CD4-positive, alpha-beta memory T cell (primary cell): ENCODE results near the gene ETV5. TPM values are rescaled to one million over a fixed set of nuclear protein-coding genes. Genes with fewer than 3 reads are reported as not detected.

Source experiments
- CTCF ChIA-PET: fragments of 350-600 bp; sonication (Branson Sonifier 250); formaldehyde crosslinking; loops from one replicate; lab custom pipeline; 2021; ENCODE audit warnings: inconsistent platforms; ENCODE audit not compliant: partially characterized antibody; lab: Charles Lee
- POLR2A ChIA-PET: fragments of 350-600 bp; sonication (Branson Sonifier 250); formaldehyde crosslinking; loops from one replicate; lab custom pipeline; 2021; ENCODE audit not compliant: partially characterized antibody; lab: Charles Lee
- DNase-seq, 5 donors: peaks; one replicate each; pipeline versions ENCODE4 v3.0.0 to v3.0.0-alpha.2; 2020 to 2022; ENCODE audit warnings: mixed read lengths in 1 of 5
- H3K27ac ChIP-seq: one replicate; pipeline ENCODE4 v1.7.0; 2013; ENCODE audit warnings: low read depth, low read length
- H3K27me3 ChIP-seq: 2 replicates; pipeline ENCODE4 v1.7.0; 2013; ENCODE audit warnings: mild to moderate bottlenecking, low read length, moderate library complexity; ENCODE audit not compliant: insufficient read depth
- H3K36me3 ChIP-seq: 2 replicates; pipeline ENCODE4 v1.7.0; 2013; ENCODE audit warnings: mild to moderate bottlenecking, low read length, moderate library complexity; ENCODE audit not compliant: insufficient read depth
- H3K4me1 ChIP-seq: 2 replicates; pipeline ENCODE4 v1.7.0; 2013; ENCODE audit warnings: mild to moderate bottlenecking, low read length, moderate library complexity; ENCODE audit not compliant: insufficient read depth
- H3K4me3 ChIP-seq, 2 donors: one replicate each; pipeline ENCODE4 v1.7.0; 2013; ENCODE audit warnings: low read length in 2 of 2, mild to moderate bottlenecking in 1 of 2
- H3K9me3 ChIP-seq, 2 donors: one replicate each; pipeline ENCODE4 v1.7.0; 2013; ENCODE audit warnings: low read length in 2 of 2, control low read depth in 1 of 2; ENCODE audit not compliant: control insufficient read depth in 1 of 2
- H3K27ac Mint-ChIP-seq, 7 donors: one replicate each; pipeline ENCODE4 v1.8.0; 2020 to 2021; ENCODE audit warnings: mixed read lengths in 7 of 7, mild to moderate bottlenecking in 6 of 7, inconsistent platforms in 3 of 7, moderate library complexity in 3 of 7
- H3K27me3 Mint-ChIP-seq, 2 donors: one replicate each; pipeline ENCODE4 v1.8.0; 2020 to 2021; ENCODE audit warnings: mixed read lengths in 2 of 2
- H3K36me3 Mint-ChIP-seq, 2 donors: one replicate each; pipeline ENCODE4 v1.8.0; 2020 to 2021; ENCODE audit warnings: mixed read lengths in 2 of 2, inconsistent platforms in 1 of 2, mild to moderate bottlenecking in 1 of 2
- H3K4me1 Mint-ChIP-seq, 4 donors: one replicate each; pipeline ENCODE4 v1.8.0; 2020 to 2021; ENCODE audit warnings: mixed read lengths in 4 of 4, mild to moderate bottlenecking in 1 of 4
- H3K4me3 Mint-ChIP-seq, 8 donors: one replicate each; pipeline ENCODE4 v1.8.0; 2020 to 2021; ENCODE audit warnings: mixed read lengths in 8 of 8, mild to moderate bottlenecking in 7 of 8, moderate library complexity in 6 of 8, inconsistent platforms in 3 of 8
- H3K9me3 Mint-ChIP-seq, 8 donors: one replicate each; pipeline ENCODE4 v1.8.0; 2020 to 2021; ENCODE audit warnings: mixed read lengths in 8 of 8, mild to moderate bottlenecking in 5 of 8, inconsistent platforms in 3 of 8, moderate library complexity in 1 of 8
- intact Hi-C: fragments of 100-400 bp; cut with micrococcal nuclease; formaldehyde crosslinking; loops from one replicate; pipeline ENCODE4 v1.15.1; 2023
- polyA plus RNA-seq, 2 donors: library from polyadenylated mRNA; unstranded; fragments of 300-500 nt; fragmentation: Illumina TruSeq; gene quantifications; one replicate each; pipeline ENCODE4 v1.2.3, GENCODE V29; 2021
- total RNA-seq, 2 experiments: library from RNA; stranded (reverse); gene quantifications; one replicate each; pipeline ENCODE4 v1.2.3, GENCODE V29; 2021

Gene ETV5
- total and polyA plus RNA-seq, 4 experiments from 2014 or later: 0.81 to 1.1 TPM; not detected in 2

DNA sequence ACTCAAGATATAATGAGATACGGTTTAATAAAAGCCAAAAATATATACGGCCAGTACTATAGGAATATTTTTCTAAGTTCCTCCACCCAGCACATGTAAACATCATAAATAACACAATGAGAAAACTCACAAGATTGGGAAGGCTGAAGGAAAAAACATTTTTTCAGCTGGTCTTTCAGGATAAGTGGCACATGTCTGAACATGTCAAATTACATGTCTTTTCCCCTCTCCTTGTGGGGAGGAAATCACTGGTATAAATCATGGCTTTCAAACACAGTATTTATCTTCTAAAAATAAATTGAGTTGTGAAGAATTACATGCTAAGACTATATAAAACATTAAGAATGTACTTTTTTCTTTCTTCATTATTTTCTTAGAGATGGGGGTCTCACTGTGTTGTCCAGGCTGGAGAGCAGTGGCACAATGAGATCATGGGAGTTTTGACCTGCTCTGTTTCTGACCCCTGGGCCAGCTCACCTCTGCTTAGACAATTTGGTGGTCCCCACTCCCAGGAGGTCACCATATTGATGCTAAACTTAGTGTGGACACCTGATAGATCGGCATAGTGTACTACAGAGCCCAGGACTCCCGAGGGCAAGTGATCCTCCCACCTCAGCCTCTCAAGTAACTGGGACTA lies 32.8 kb downstream of the ETV5 start:
- Histone ChIP-seq H3K36me3 (no peaks in the 10 kb centered on the region), H3K27me3 (no peaks in the 10 kb centered on the region), H3K4me3 (no peak overlapping the region), H3K4me1 (no peaks in the 10 kb centered on the region), H3K9me3 (no peaks in the 10 kb centered on the region), H3K27ac (no peak overlapping the region)
- Mint-ChIP-seq H3K27me3 (peaks cover 6 to 32% of the 10 kb centered on the region in 2 donors), H3K4me3 (no peak overlapping the region), H3K36me3 (no peaks in the 10 kb centered on the region), H3K27ac (no peak overlapping the region), H3K9me3 (peaks cover 0 to 13% (median 5%) of the 10 kb centered on the region in 8 donors), H3K4me1 (no peaks in the 10 kb centered on the region)
- no peak for DNase-seq
- intact Hi-C loops: no loop called here
- CTCF ChIA-PET: interaction anchor here (1.0 kb wide), 1 partner anchor 464 kb away, joined by 3 read pairs; no protein-coding TSS in a partner anchor
- POLR2A ChIA-PET: no interaction called here

DNA sequence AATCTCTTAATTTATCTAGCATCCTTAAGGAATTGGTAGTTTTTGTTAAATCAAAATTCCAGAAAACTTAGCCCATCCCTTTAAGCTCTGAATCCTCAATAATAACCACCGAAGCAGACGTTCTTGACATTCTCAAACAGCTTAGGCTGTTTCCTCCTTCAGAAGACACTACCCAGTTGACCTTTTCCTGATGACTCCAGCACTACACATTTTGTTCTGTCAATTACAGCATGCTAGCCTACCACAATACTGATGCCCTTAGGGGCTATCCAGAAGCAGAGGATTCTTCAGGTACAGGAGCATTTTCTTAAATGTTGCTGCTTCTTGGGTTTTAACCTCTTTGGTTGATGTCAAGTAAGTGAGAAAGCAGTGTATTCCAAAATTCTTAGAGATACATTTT lies 33.4 kb downstream of the ETV5 start:
- intact Hi-C loops: no loop called here
- CTCF ChIA-PET: interaction anchor here (1.0 to 1.1 kb wide), 2 partner anchors 465 to 541 kb away, joined by 3 read pairs; no protein-coding TSS in a partner anchor
- Histone ChIP-seq H3K9me3 (no peaks in the 10 kb centered on the region), H3K27me3 (no peaks in the 10 kb centered on the region), H3K4me1 (no peaks in the 10 kb centered on the region), H3K36me3 (no peaks in the 10 kb centered on the region), H3K4me3 (no peak overlapping the region), H3K27ac (no peak overlapping the region)
- H3K27ac Mint-ChIP-seq: no peak overlapping the region
- H3K4me1 Mint-ChIP-seq: no peaks in the 10 kb centered on the region
- peaks cover 6 to 31% of the 10 kb centered on the region in 2 donors for H3K27me3 Mint-ChIP-seq
- H3K36me3 Mint-ChIP-seq: no peaks in the 10 kb centered on the region
- H3K4me3 Mint-ChIP-seq: no peak overlapping the region
- POLR2A ChIA-PET: no interaction called here
- DNase-seq: no peak
- H3K9me3 Mint-ChIP-seq: peaks cover 0 to 13% (median 5%) of the 10 kb centered on the region in 8 donors

DNA sequence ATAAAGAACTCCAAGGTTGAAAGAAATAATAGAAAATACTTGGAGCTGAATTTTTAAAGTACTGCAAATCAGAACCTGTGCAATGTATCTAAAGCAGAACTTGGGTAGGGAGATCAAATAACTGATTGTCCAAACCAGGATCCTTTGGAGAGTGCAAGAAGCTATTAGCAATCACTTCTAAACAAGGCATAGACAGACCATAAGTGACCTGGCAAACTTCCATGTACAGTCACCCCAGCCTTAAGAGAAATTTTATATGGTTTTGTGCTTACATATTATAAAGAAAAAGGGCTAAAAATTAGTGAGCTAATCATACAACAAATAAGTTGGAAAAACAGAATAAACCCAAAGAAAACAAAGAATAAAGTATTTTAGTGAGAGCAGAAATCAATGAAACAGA lies 35.2 kb downstream of the ETV5 start:
- H3K36me3 Mint-ChIP-seq: no peaks in the 10 kb centered on the region
- no peak overlapping the region for H3K4me3 Mint-ChIP-seq
- H3K4me3 ChIP-seq: no peak overlapping the region
- peaks cover 0 to 13% (median 5%) of the 10 kb centered on the region in 8 donors for H3K9me3 Mint-ChIP-seq
- H3K27ac Mint-ChIP-seq: no peak overlapping the region
- no peak for DNase-seq
- H3K27me3 Mint-ChIP-seq: peaks cover 6 to 24% of the 10 kb centered on the region in 2 donors
- intact Hi-C loops: no loop called here
- H3K27me3 ChIP-seq: no peaks in the 10 kb centered on the region
- ChIA-PET CTCF (interaction anchor here (1.2 kb wide), 1 partner anchor 8 kb away, joined by 3 read pairs; no protein-coding TSS in a partner anchor), POLR2A (no interaction called here)
- H3K4me1 ChIP-seq: no peaks in the 10 kb centered on the region
- no peaks in the 10 kb centered on the region for H3K9me3 ChIP-seq
- no peaks in the 10 kb centered on the region for H3K4me1 Mint-ChIP-seq
- H3K36me3 ChIP-seq: no peaks in the 10 kb centered on the region
- H3K27ac ChIP-seq: no peak overlapping the region

DNA sequence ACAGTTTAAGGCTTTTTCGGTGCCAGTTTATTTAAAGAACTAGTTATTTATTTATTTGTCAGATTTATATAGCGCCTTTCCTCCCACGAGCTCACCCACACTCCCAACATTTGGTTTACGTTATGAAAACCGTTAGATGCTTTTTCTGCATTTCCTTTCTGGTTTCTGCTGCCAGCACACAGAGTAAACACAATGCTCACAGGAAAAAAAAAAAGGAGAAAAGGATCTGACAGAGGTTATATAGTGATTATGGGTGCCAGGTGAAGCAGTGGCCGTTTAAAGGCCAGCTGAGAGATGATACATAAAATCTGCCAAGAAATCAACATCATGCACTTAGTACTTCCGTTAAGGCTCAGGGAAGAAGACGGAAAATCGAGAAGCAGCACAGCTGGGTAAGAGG lies 37.9 kb downstream of the ETV5 start:
- H3K36me3 Mint-ChIP-seq: no peaks in the 10 kb centered on the region
- no peak for DNase-seq
- peaks cover 2 to 7% (median 5%) of the 10 kb centered on the region in 4 donors for H3K4me1 Mint-ChIP-seq
- intact Hi-C loops: no loop called here
- H3K27me3 Mint-ChIP-seq: peaks cover 6 to 24% of the 10 kb centered on the region in 2 donors
- H3K9me3 ChIP-seq: no peaks in the 10 kb centered on the region
- H3K27ac ChIP-seq: no peak overlapping the region
- peaks cover 0 to 13% (median 5%) of the 10 kb centered on the region in 8 donors for H3K9me3 Mint-ChIP-seq
- no peak overlapping the region for H3K4me3 Mint-ChIP-seq
- H3K36me3 ChIP-seq: no peaks in the 10 kb centered on the region
- H3K4me1 ChIP-seq: no peaks in the 10 kb centered on the region
- no peak overlapping the region for H3K4me3 ChIP-seq
- POLR2A ChIA-PET: no interaction called here
- CTCF ChIA-PET: no interaction called here
- H3K27ac Mint-ChIP-seq: no peak overlapping the region
- H3K27me3 ChIP-seq: no peaks in the 10 kb centered on the region

DNA sequence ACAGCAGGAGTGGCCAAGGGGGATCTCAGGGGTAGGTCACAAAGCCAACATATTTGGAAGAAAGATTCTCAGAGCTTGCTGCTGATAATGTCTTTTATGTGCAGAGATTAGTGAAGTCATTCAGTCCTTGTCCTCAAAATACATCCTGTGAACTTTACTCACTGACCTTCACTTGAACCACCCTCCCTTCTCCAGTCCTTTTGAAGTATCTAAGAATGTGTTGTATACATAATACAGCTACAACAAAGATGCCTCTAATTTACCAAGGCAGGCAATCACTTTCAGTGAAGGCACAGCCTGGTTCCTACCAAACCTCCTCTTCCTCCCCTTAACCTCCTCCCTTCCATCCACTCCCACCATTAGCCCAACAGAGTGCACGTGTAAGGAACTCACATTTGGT lies 38.3 kb downstream of the ETV5 start:
- DNase-seq: no peak
- H3K4me3 Mint-ChIP-seq: no peak overlapping the region
- no peak overlapping the region for H3K27ac Mint-ChIP-seq
- intact Hi-C loops: no loop called here
- H3K9me3 ChIP-seq: no peaks in the 10 kb centered on the region
- POLR2A ChIA-PET: no interaction called here
- no peaks in the 10 kb centered on the region for H3K4me1 ChIP-seq
- no peaks in the 10 kb centered on the region for H3K36me3 Mint-ChIP-seq
- H3K27ac ChIP-seq: no peak overlapping the region
- peaks cover 6 to 24% of the 10 kb centered on the region in 2 donors for H3K27me3 Mint-ChIP-seq
- H3K9me3 Mint-ChIP-seq: peaks cover 0 to 13% (median 5%) of the 10 kb centered on the region in 8 donors
- peaks cover 2 to 7% (median 5%) of the 10 kb centered on the region in 4 donors for H3K4me1 Mint-ChIP-seq
- no peak overlapping the region for H3K4me3 ChIP-seq
- CTCF ChIA-PET: no interaction called here
- no peaks in the 10 kb centered on the region for H3K27me3 ChIP-seq
- no peaks in the 10 kb centered on the region for H3K36me3 ChIP-seq

DNA sequence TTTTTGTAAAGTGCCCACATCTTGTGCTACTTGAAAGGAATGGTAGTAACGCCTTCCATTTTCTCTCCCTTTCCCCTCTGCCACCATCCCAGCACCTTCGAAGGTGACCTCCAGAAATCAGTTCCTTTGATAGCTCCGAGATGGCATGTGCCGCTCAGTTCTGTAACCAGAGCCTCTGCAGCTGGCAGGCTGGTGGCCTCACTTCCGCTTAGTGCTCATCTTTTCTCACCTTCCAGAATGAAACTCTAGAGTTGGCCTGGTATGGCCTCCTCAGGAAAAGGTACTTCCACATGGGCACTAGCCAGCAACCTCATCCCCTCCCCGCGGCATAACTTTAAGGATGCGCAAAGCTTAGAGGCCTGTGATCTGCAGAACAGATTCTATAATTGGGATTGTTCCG lies 38.8 kb downstream of the ETV5 start:
- Mint-ChIP-seq H3K4me1 (peaks cover 2 to 7% (median 5%) of the 10 kb centered on the region in 4 donors), H3K36me3 (no peaks in the 10 kb centered on the region), H3K9me3 (peaks cover 0 to 9% (median 4%) of the 10 kb centered on the region in 8 donors), H3K27ac (no peak overlapping the region), H3K27me3 (peaks cover 6 to 25% of the 10 kb centered on the region in 2 donors), H3K4me3 (peak overlapping the region in 1 of 8 donors; percentile 53)
- no peaks in the 10 kb centered on the region for H3K36me3 ChIP-seq
- CTCF ChIA-PET: no interaction called here
- H3K9me3 ChIP-seq: no peaks in the 10 kb centered on the region
- H3K4me1 ChIP-seq: no peaks in the 10 kb centered on the region
- no peak for DNase-seq
- no peaks in the 10 kb centered on the region for H3K27me3 ChIP-seq
- intact Hi-C loops: no loop called here
- no peak overlapping the region for H3K4me3 ChIP-seq
- POLR2A ChIA-PET: no interaction called here
- no peak overlapping the region for H3K27ac ChIP-seq

DNA sequence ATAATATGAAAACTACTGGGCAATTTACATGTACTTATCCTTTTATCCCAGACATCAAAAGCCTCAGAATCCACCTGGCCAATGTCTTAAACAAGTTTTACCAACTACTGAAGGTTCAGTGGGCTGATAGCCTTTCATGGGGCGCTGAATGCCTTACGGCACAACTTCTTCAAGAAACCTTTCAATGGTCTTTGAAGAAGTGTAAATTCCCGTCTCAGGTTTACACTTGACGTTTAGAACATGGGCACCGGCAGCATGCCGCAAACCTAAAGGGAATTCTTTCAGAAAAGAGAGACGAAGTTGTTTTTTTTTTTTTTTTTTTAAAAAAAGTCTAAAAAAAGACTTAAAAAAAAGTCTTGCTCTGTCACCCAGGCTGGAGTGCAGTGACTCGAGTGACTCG lies 39.7 kb downstream of the ETV5 start:
- intact Hi-C loops: no loop called here
- no peaks in the 10 kb centered on the region for H3K27me3 ChIP-seq
- no peaks in the 10 kb centered on the region for H3K9me3 ChIP-seq
- POLR2A ChIA-PET: no interaction called here
- Mint-ChIP-seq H3K4me3 (no peak overlapping the region), H3K4me1 (peaks cover 2 to 7% (median 5%) of the 10 kb centered on the region in 4 donors), H3K27me3 (peaks cover 6 to 27% of the 10 kb centered on the region in 2 donors), H3K36me3 (no peaks in the 10 kb centered on the region), H3K9me3 (peaks cover 0 to 3% (median 0%) of the 10 kb centered on the region in 8 donors), H3K27ac (no peak overlapping the region)
- H3K4me3 ChIP-seq: no peak overlapping the region
- CTCF ChIA-PET: no interaction called here
- H3K4me1 ChIP-seq: no peaks in the 10 kb centered on the region
- H3K36me3 ChIP-seq: no peaks in the 10 kb centered on the region
- DNase-seq: no peak
- H3K27ac ChIP-seq: no peak overlapping the region
